Mesendoderm (in vitro differentiated cells): ENCODE results near the gene SGPL1.

Experiments used
- DNase-seq: peaks from one replicate; pipeline ENCODE4 v3.0.0; 2013
- H2AK5ac ChIP-seq: 2 replicates; pipeline ENCODE4 v1.6.1; 2013; ENCODE audit warnings: low read length, inconsistent platforms
- H2BK120ac ChIP-seq: 2 replicates; pipeline ENCODE4 v1.6.1; 2013; ENCODE audit warnings: low read depth, mild to moderate bottlenecking, low read length, moderate library complexity, mixed read lengths
- H2BK15ac ChIP-seq: replicated peaks from 2 replicates; pipeline ENCODE4 v1.6.1; 2013; ENCODE audit warnings: low read depth, mild to moderate bottlenecking, moderate library complexity
- H2BK5ac ChIP-seq: 2 replicates; pipeline ENCODE4 v1.6.1; 2013; ENCODE audit warnings: low read length, inconsistent platforms
- H3K18ac ChIP-seq: 2 replicates; pipeline ENCODE4 v1.6.1; 2013; ENCODE audit warnings: mild to moderate bottlenecking, low read length, mixed read lengths
- H3K23ac ChIP-seq: one replicate; pipeline ENCODE4 v1.6.1; 2013; ENCODE audit warnings: low read length
- H3K27ac ChIP-seq: 2 replicates; pipeline ENCODE4 v1.5.1; 2013; ENCODE audit warnings: low read depth, mild to moderate bottlenecking, inconsistent platforms, low read length, moderate library complexity
- H3K27me3 ChIP-seq: 2 replicates; pipeline ENCODE4 v1.6.1; 2013; ENCODE audit warnings: low read length, control low read depth, mild to moderate bottlenecking, inconsistent platforms; ENCODE audit not compliant: insufficient read depth, poor library complexity
- H3K36me3 ChIP-seq: 2 replicates; pipeline ENCODE4 v1.6.1; 2013; ENCODE audit warnings: low read length, inconsistent platforms; ENCODE audit not compliant: control insufficient read depth, insufficient read depth
- H3K4ac ChIP-seq: one replicate; pipeline ENCODE4 v1.6.1; 2013; ENCODE audit warnings: low read depth, mild to moderate bottlenecking, low read length, moderate library complexity
- H3K4me1 ChIP-seq: 2 replicates; pipeline ENCODE4 v1.6.1; 2013; ENCODE audit warnings: low read depth, low read length, inconsistent platforms; ENCODE audit not compliant: control insufficient read depth
- H3K4me2 ChIP-seq: 2 replicates; pipeline ENCODE4 v1.6.1; 2013; ENCODE audit warnings: low read length
- H3K4me3 ChIP-seq: 2 replicates; pipeline ENCODE4 v1.5.1; 2013; ENCODE audit warnings: mild to moderate bottlenecking, low read length
- H3K56ac ChIP-seq: one replicate; pipeline ENCODE4 v1.6.1; 2013; ENCODE audit warnings: low read length
- H3K79me1 ChIP-seq: 2 replicates; pipeline ENCODE4 v1.6.1; 2013; ENCODE audit warnings: low read length, inconsistent platforms
- H3K79me2 ChIP-seq: 2 replicates; pipeline ENCODE4 v1.6.1; 2013; ENCODE audit warnings: mild to moderate bottlenecking, low read length; ENCODE audit not compliant: control insufficient read depth, insufficient read depth
- H3K9ac ChIP-seq: 2 replicates; pipeline ENCODE4 v1.6.1; 2013; ENCODE audit warnings: low read length, inconsistent platforms
- H4K5ac ChIP-seq: one replicate; pipeline ENCODE4 v1.6.1; 2013; ENCODE audit warnings: low read length
- H4K8ac ChIP-seq: one replicate; pipeline ENCODE4 v1.6.1; 2013; ENCODE audit warnings: low read depth, mild to moderate bottlenecking, control low read depth, low read length, moderate library complexity
- WGBS: extraction: QIAGEN DNeasy Blood & Tissue Kit; methylation state at CpG from one replicate; pipeline ENCODE4 v1.1.7; 2013; ENCODE audit warnings: low lambda C conversion rate, missing lambda C conversion rate; ENCODE audit not compliant: insufficient coverage; ENCODE audit errors: extremely low coverage; 5-methylcytosine and 5-hydroxymethylcytosine counted together

The SGPL1 gene

DNA sequence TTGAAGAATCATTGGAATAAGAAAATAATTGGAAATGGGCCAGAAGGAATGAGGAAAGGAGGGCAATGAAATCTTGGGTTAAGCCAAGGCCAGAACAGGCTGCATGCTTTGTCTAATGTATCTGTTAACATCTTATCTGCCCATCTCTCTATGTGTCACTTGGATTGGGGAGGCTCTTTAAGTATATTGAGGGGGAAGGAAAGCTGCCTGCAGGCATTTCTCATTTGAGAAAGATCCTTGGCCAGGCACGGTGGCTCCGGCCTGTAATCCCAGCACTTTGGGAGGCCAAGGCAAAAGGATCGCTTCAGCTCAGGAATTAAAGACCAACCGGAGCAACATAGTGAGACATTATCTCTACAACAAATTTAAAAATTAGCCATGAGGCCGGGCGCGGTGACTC is 58.3 kb downstream of the SGPL1 start:
- H3K36me3 ChIP-seq: peaks cover 7% of the 10 kb centered on the region
- no peaks in the 10 kb centered on the region for H3K79me2 ChIP-seq
- H3K4me1 ChIP-seq: no peaks in the 10 kb centered on the region
- no peaks in the 10 kb centered on the region for H3K79me1 ChIP-seq
- no peaks in the 10 kb centered on the region for H3K27me3 ChIP-seq
- no peak overlapping the region for H2AK5ac ChIP-seq
- no peak overlapping the region for H3K4me3 ChIP-seq
- H3K9ac ChIP-seq: no peak overlapping the region
- no peak overlapping the region for H3K23ac ChIP-seq
- no peak for DNase-seq
- no CpG with 5 or more reads among the region's 7 CpGs for WGBS
- no peak overlapping the region for H2BK15ac ChIP-seq
- no peak overlapping the region for H4K5ac ChIP-seq
- no peak overlapping the region for H3K4ac ChIP-seq
- H2BK5ac ChIP-seq: no peak overlapping the region
- no peak overlapping the region for H3K18ac ChIP-seq
- no peak overlapping the region for H3K4me2 ChIP-seq
- H2BK120ac ChIP-seq: no peak overlapping the region
- no peak overlapping the region for H3K56ac ChIP-seq
- H3K27ac ChIP-seq: no peak overlapping the region
- no peak overlapping the region for H4K8ac ChIP-seq

- Histone ChIP-seq H3K36me3 (peaks cover 3% of the 10 kb centered on the region), H3K23ac (no peak overlapping the region)
- WGBS: no CpG with 5 or more reads among the region's 1 CpG
Measured at GRCh38 chr10:70879207-70879606, 63.5 kb downstream of the SGPL1 start.

DNA sequence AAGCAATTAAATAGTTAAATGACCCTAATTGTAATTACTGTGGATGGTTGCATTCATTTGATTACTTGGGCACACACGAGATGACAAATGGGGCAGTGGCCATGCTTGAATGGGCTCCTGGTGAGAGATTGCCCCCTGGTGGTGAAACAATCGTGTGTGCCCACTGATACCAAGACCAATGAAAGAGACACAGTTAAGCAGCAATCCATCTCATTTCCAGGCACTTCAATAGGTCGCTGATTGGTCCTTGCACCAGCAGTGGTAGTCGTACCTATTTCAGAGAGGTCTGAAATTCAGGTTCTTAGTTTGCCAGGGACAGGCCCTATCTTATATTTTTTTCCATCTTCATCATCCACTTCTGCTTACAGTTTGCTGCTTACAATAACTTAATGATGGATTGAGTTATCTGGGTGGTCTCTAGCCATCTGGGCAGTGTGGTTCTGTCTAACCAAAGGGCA is 64.4 kb downstream of the SGPL1 start:
- no peaks in the 10 kb centered on the region for H3K27me3 ChIP-seq
- H4K8ac ChIP-seq: no peak overlapping the region
- H3K36me3 ChIP-seq: peaks cover 3% of the 10 kb centered on the region
- no peak overlapping the region for H3K27ac ChIP-seq
- H3K4me2 ChIP-seq: no peak overlapping the region
- peak; percentile 83 for DNase-seq
- no peak overlapping the region for H2BK15ac ChIP-seq
- H3K79me2 ChIP-seq: no peaks in the 10 kb centered on the region
- H2BK5ac ChIP-seq: no peak overlapping the region
- no peak overlapping the region for H3K4me3 ChIP-seq
- H3K4me1 ChIP-seq: no peaks in the 10 kb centered on the region
- no peak overlapping the region for H3K9ac ChIP-seq
- H2BK120ac ChIP-seq: no peak overlapping the region
- no peak overlapping the region for H3K4ac ChIP-seq
- H3K23ac ChIP-seq: no peak overlapping the region
- H3K18ac ChIP-seq: no peak overlapping the region
- WGBS: no CpG with 5 or more reads among the region's 4 CpGs
- no peak overlapping the region for H4K5ac ChIP-seq
- H2AK5ac ChIP-seq: no peak overlapping the region
- H3K79me1 ChIP-seq: no peaks in the 10 kb centered on the region
- no peak overlapping the region for H3K56ac ChIP-seq

More at GRCh38 chr10:70879207-70879606, 63.5 kb downstream of the SGPL1 start:
- no peak overlapping the region for H2BK5ac ChIP-seq
- H3K27me3 ChIP-seq: no peaks in the 10 kb centered on the region
- H3K79me1 ChIP-seq: no peaks in the 10 kb centered on the region
- no peak overlapping the region for H4K5ac ChIP-seq
- H3K4me1 ChIP-seq: no peaks in the 10 kb centered on the region
- H2BK120ac ChIP-seq: no peak overlapping the region
- no peak overlapping the region for H2BK15ac ChIP-seq
- H3K4ac ChIP-seq: no peak overlapping the region
- no peak overlapping the region for H3K4me3 ChIP-seq
- H3K79me2 ChIP-seq: no peaks in the 10 kb centered on the region
- no peak overlapping the region for H3K56ac ChIP-seq
- H3K4me2 ChIP-seq: no peak overlapping the region
- no peak overlapping the region for H3K27ac ChIP-seq
- DNase-seq: no peak
- H3K9ac ChIP-seq: no peak overlapping the region
- no peak overlapping the region for H4K8ac ChIP-seq
- no peak overlapping the region for H2AK5ac ChIP-seq
- no peak overlapping the region for H3K18ac ChIP-seq

DNA sequence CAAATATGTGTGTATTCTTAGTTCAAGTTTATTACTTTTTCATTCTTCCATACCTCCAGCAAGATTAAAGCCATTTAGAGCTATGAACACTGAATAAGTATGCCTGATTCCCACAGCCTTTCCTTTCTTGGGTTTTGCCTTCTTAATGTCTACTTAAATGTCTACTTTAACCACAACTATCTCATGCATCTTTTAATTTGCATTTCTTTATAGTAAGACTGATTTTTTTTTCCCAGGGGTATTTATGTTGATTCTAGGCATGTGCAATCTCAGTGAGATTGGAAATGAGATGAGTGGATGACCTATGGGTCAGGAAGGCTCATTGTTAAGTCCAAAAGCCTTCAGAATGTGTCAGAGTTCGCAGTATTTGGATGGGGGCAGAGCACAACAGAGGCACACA is 69.0 kb downstream of the SGPL1 start:
- no peak for DNase-seq
- WGBS: no CpG with 5 or more reads among the region's 1 CpG
- H3K36me3 ChIP-seq: peaks cover 2% of the 10 kb centered on the region
- no peak overlapping the region for H3K27ac ChIP-seq
- H2BK5ac ChIP-seq: no peak overlapping the region
- no peak overlapping the region for H3K4me2 ChIP-seq
- H2BK120ac ChIP-seq: no peak overlapping the region
- H3K23ac ChIP-seq: no peak overlapping the region
- no peak overlapping the region for H3K56ac ChIP-seq
- no peak overlapping the region for H3K4ac ChIP-seq
- no peak overlapping the region for H2BK15ac ChIP-seq
- no peak overlapping the region for H3K9ac ChIP-seq
- no peaks in the 10 kb centered on the region for H3K79me2 ChIP-seq
- H3K4me3 ChIP-seq: no peak overlapping the region
- no peak overlapping the region for H3K18ac ChIP-seq
- no peak overlapping the region for H2AK5ac ChIP-seq
- no peak overlapping the region for H4K5ac ChIP-seq
- H3K27me3 ChIP-seq: no peaks in the 10 kb centered on the region
- H4K8ac ChIP-seq: no peak overlapping the region
- no peaks in the 10 kb centered on the region for H3K79me1 ChIP-seq
- no peaks in the 10 kb centered on the region for H3K4me1 ChIP-seq

DNA sequence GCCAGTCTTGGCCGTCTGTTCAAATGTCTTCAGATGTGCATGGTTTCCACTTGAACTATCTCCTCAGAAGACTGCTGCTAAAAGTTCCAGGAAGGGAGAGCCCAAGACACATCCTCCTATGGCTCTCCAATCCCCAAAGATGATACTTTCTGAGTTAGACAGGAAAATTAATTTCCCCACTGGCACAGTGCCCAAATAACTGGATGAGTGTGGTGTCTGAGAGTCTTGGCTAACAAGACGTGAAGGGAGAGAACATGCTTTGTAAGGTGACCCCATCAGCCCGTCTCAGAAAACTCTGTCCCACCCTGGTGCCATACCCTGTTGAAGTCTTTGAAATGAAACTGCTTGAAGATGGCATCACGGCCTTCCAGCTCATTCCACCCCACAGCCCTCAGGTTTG is 69.7 kb downstream of the SGPL1 start:
- no CpG with 5 or more reads among the region's 4 CpGs for WGBS
- no peak overlapping the region for H2BK5ac ChIP-seq
- H4K5ac ChIP-seq: no peak overlapping the region
- DNase-seq: no peak
- H3K9ac ChIP-seq: no peak overlapping the region
- H3K4me1 ChIP-seq: no peaks in the 10 kb centered on the region
- H3K18ac ChIP-seq: no peak overlapping the region
- no peak overlapping the region for H2AK5ac ChIP-seq
- no peak overlapping the region for H2BK15ac ChIP-seq
- no peak overlapping the region for H3K27ac ChIP-seq
- no peak overlapping the region for H3K56ac ChIP-seq
- H3K36me3 ChIP-seq: peaks cover 2% of the 10 kb centered on the region
- H3K23ac ChIP-seq: no peak overlapping the region
- no peak overlapping the region for H3K4me2 ChIP-seq
- no peaks in the 10 kb centered on the region for H3K79me1 ChIP-seq
- H2BK120ac ChIP-seq: no peak overlapping the region
- H3K4me3 ChIP-seq: no peak overlapping the region
- no peaks in the 10 kb centered on the region for H3K27me3 ChIP-seq
- H3K4ac ChIP-seq: no peak overlapping the region
- no peak overlapping the region for H4K8ac ChIP-seq
- no peaks in the 10 kb centered on the region for H3K79me2 ChIP-seq
